NCI-H2107 treated with DMSO at 0.1 percent for 48 hours (cell line): ENCODE data around the gene FAM9A.
"Not testable (repeated sequence)": the region's sequence is repeated elsewhere in the genome, so short reads cannot be mapped to it uniquely, and the experiment has no call there.

Experiments
- DNase-seq: peaks from one replicate; lab custom pipeline; 2025; ENCODE audit not compliant: unreplicated experiment; lab: John Stamatoyannopoulos, UW

Gene FAM9A

DNA sequence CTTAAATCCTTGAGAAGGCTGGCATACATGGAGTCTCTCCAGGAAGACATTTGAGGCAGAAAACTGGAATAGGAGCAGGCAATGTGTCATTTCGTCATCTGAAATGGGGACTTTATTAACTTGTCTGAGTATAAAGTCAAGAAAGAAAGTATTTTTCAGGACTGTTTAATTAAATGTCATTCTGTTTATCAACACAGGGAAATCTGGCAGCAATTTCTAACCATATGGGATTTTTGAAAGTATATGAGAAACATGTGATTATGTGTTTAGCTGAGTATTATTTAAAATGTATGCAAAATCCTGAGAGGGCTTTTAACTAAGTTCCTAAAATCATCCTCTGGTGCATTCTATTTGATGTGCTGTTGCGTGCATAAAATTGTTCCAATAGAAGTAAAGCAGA, 3.9 kb upstream of the FAM9A start:
- no peak for DNase-seq

DNA sequence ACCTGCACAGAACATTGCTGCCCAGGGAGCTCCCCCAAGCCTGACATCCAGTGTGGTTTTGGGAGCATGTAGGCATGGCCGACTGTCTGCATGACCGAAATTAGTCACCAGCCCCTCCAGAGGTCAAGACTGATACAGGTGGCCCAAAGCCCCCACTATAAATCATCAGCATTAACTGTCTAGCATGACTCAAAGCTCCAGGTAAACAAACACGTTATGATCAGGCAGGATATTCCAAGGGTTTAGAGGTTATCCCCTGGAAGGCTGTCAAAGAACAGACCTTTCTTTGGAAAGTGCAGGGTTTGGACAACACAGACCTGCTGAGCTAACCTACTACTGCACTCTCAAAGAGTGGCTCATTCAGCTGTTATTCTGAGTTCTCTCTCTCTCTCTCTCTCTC, 2.1 kb upstream of the FAM9A start:
- DNase-seq, result no peak

DNA sequence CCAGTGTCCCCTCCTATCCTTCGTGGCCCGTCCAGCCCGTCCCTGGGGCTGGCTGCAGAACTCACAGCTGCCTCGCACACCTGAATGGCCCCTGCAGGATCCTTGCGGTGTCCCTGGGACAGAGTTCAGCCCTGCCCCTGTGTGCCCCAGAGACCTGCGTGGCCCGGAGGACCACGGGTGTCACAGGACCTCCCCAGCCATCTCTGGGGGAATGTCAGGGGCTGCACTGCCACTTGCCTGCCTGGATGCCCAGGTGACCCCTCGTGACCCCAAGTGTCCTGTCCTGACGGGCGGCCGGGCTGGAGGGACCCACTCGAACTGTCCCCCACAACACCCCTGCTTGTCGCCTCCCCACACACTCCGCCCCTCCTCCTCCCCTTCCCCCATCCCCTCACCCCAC, 832 bp downstream of the FAM9A start:
- not testable (repeated sequence) for DNase-seq

DNA sequence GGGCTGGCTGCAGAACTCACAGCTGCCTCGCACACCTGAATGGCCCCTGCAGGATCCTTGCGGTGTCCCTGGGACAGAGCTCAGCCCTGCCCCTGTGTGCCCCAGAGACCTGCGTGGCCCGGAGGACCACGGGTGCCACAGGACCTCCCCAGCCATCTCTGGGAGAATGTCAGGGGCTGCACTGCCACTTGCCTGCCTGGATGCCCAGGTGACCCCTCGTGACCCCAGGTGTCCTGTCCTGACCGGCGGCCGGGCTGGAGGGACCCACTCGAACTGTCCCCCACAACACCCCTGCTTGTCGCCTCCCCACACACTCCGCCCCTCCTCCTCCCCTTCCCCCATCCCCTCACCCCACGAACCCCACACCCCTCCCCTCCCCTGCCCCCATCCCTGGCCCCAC, 1.9 kb downstream of the FAM9A start:
- not testable (repeated sequence) for DNase-seq

DNA sequence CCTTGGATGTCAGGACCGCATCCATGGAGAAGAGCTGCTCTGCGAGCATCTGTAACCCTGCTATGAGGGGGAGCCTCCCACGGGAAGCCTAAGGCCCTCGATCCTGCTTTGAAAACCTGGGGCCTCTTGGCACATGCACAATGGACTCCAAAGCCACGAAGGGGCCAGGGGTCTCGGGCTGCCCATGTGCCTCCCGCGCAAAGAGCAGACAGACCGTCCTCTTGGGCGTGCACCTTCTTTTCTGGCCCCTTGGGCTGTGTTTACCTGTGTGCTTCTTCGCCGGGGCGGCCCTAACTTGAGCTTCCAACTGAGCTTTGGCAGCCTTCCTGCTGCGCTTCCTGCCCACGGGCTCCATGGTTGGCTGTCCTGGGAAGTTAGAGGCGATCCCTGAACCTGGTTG, 2.5 kb downstream of the FAM9A start:
- not testable (repeated sequence) for DNase-seq

DNA sequence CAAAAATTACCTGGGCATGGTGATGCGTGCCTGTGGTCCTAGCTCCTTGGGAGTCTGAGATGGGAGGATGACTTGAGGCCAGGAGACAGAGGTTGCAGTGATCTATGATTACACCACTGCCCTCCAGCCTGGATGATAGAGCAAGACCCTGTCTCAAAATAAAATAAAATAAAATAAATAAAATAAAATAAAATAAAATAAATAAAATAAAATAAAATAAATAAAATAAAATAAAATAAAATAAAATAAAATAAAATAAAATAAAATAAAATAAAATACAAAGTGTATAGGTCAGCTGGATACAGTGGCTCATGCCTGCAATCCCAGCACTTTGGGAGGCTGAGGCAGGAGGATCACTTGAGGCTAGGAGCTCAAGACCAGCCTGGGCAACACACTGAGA, 14.1 kb downstream of the FAM9A start:
- DNase-seq, result not testable (repeated sequence)

DNA sequence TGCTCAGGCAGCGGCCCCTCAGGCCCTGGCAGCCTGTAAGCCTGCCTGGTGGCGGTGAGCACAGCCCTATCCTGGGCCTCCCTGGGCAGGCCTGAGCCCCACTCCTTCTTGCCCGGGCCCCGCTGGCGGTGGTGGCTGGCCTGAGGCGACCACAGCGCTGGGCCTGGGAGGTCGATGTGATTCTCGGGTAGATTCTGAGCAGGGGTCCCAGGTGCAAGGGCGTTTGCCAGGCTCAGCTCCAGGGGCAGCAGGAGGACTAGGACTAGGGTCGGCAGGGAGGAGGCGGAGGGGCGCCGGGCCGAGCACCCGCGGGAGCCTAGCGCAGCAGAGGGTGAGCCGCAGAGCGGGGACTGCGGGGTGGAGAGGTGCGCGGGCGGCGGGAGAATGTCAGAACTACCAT, 17.0 kb downstream of the FAM9A start:
- no peak for DNase-seq

DNA sequence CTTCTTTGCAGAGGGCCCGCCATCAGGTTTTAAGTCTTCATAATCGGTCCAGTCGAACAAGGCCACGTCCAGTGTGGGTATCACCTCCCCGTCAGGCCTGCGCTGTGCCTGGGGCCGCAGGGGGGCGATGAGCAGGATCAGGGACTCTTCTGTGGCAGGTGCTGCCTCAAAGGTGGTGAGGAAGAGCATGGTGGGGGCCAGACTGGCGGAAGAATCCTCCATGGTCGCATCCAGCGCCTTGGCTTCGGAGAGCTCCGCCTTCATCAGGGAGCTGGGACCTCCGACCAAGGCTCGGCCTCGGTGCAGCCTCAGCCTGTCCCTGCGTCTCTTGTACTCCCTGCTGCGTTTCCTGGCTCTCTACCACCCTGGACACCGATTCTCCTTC, 17.5 kb downstream of the FAM9A start:
- DNase-seq, result no peak

DNA sequence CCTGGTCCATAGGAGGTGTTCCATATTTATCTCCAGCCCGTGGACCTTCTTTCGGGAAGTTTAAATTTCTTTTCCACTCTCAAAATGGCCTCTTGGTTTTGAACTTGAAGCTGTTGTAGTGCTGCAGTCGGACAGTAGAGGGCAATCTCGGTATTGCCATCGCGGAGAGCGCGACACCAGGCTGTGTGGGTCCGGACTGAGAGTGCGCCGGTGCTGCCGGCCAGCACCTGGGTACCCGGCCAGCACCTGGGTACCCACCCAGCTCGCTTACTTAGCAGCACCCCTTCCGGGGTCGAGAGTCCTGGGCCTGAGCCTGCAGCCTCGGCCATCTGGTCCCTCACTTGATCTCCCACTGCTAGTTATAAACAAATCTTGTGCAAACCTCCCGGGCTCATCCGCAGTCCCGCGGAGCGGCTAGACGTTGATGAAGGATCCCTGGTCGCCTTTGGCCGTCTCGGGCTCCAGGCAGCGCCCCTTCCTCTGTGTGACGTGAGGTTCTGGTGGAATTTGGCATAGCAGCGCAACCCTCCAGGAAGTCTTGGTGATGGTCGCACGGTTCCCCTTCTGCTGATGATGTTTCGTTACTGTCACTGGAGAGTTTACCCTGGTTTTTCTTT, 18.0 kb downstream of the FAM9A start:
- DNase-seq, result no peak

DNA sequence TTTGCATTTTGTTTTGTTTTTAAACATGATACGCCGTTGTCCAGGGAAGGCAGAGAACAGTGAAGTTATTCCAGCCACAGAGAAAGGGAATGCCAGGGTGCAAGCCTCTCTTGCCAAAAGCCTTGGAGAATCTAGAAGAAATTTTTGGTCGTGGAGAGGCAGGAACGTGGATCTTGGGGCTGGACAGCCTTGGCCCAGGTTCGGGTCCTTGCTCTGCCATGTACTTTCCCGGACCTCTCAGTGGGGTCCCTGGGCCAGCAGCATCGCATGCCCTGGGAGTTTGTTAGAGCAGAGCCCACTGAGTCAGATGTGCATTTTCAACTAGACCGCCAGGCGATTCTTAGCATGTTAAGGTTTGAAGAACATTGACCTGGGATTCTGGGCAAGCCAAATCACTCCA, 18.6 kb downstream of the FAM9A start:
- no peak for DNase-seq

DNA sequence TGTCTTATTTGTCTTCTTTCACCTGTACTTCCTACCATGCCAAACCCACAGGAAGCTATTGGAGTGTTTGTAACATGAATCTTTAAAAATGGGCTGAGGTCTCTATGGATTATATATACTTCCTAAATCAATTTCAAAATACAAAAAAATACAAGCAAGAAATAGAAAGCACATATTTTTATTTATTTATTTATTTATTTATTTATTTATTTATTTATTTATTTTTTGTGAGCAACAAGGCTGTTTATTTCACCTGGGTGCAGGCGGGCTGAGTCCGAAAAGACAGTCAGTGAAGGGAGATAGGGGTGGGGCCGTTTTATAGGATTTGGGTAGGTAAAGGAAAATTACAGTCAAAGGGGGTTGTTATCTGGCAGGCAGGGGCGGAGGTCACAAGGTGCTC, 19.3 kb downstream of the FAM9A start:
- DNase-seq, result not testable (repeated sequence)

DNA sequence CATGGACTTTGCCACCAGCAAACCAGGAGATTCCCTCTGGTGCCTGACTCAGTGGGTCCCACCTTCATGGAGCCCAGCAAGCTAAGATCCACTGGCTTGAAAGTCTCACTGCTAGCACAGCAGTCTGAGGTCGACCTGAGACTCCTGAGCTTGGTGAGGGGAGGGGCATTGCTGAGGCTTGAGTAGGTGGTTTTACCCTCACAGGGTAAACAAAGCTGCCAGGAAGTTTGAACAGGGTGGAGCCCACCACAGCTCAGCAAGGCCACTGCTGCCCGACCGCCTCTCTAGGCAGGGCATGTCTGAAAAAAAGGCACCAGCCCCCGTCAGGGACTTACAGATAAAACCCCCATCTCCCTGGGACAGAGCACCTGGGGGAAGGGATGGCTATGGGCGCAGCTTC, 28.1 kb downstream of the FAM9A start:
- no peak for DNase-seq

DNA sequence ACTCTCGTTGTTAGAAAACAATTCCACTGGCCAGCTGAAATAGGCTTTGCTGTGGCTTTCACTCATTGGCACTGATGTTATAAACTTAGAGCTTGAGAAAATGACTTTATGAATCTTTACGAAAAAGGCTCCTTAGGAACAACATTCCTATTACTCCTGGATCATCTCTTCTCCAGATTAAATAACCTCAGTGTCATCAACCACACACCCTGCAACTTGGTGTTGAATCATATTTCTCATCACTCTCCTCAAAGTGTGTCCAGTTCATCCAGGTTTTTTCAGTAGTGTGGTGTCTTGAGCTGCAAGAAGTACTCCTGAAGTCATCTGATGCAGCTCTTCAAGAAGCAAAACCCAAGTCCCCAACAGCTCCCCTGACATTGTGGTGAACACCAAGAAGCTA, 41.2 kb downstream of the FAM9A start:
- DNase-seq, result no peak

DNA sequence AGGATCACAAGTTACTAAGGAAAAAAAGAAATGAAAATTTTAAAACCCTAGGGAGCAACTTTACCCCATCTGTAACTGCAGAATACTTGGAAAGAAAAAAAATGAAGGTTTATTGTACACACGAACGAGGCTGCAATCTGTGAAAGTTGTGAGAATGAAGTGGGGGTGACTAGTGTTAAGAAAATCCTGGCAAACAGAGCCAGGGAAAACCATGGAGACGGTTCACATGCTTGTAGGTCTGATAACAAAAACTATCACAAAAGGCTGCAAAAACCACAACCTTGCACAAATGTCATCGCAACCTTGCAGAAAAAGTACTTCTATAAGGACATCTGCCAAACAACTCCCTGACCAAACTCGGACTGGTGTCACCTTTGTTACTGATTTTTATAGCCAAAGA, 42.5 kb downstream of the FAM9A start:
- DNase-seq, result not testable (repeated sequence)

DNA sequence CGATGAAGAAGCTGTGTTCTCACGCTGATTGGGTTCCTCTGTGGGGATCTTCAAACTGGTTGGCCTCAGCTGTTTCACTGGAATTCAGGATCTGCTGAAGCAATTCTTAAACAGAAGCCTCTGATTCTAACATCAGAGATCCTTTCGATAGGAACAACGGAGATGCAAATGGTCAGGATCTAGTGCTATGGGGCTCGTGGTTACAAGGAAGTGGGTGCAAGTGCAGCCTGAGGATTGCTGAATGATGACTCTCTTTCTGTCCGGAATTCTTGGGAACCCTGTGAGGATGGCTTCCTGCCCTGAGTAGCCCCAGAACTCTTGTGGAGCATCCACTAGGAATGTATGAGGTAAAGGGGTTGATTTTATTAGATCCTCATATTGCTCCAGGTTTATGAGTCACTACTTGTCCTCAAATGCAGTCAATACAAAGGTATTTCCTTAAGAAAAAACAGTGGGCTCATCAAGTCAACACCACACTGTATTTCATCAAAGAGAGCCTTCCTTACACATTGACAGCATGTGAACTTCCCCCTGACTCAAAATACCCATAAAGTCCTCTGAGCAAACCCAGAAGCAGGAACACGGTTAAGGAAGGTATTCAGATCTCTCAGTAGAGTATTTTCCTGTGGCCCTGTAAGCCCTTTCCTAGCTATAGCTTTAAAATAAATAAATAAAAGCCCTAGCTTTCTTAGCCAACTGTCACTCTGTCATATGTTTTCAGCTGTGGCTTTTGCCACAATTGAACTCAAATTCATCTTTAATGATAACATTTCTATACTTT, 43.4 kb downstream of the FAM9A start:
- DNase-seq, result not testable (repeated sequence)

DNA sequence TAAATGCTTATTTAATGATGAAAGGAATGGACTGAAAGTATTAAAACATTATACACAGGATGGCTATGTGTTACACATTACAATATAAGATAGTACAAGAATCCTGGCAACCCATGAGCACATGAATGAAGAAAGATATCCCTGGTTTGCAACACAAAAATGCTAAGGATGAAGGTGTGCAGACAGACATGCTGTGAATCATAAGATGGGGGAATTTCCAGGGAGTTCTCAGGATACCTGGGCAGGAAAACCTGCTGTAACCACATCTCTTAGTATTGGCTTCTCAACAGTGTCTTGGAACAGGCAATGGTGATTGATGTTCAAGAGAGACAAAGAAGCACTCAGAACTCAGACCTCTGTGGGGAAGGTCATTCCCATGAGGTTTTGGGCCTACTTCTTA, 45.4 kb downstream of the FAM9A start:
- DNase-seq, result no peak

DNA sequence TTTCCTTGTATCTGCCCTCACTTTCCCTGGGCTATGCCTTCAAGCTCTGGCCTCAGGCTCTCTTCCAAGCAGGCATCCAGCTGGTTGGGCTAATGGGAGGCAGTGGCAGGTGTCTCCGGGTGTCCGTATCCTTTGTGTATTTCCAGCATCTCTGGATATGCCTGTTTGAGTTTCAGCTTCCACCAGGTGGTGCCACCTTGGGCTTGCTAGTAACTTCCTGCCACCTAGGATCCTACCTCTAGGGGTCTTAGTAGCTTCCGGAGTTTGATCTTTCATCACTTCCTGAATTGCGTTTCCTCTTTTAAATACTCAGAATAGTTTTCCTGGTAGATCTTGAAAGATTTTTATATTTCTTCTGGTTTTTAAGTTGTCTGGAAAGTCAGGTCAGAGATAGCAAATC, 46.1 kb downstream of the FAM9A start:
- peak; percentile 28 for DNase-seq

DNA sequence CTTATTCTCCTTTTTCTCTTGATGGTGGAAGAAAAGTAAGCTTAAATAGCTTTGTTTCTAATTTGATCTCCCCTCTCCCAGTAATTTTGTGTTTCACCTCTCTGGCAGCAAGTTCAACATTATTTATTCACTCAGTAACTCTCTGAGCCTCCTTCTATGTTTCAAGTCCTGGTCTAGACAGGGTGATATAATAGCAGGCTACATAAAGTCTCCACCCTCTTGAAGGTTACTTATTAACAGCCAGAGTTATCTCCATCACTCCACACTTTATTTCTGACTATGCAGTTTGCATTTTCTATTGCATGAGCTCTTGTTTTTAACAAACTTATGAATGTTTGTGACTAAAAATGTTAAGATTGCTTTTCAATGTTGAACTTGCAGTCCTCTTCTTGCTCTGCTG, 51.5 kb downstream of the FAM9A start:
- no peak for DNase-seq

DNA sequence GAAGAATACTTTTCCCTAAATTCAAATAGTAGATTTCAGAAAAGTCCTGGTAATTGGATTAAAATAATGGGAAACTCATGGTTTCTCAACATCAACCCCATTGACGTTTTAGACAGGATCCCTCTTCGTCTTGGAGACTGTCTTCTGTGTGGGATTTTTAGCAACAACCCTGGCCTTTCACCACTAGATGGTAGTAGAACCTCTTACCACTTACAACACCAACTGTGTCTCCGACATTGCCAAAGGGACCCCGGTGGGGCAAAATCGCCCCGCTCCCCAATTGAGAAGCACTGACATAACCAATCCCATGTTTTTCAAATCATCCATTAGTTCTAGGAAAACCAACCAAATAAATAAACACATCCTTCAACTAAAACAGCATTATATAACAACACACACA, 52.3 kb downstream of the FAM9A start:
- DNase-seq, result peak; percentile 53

DNA sequence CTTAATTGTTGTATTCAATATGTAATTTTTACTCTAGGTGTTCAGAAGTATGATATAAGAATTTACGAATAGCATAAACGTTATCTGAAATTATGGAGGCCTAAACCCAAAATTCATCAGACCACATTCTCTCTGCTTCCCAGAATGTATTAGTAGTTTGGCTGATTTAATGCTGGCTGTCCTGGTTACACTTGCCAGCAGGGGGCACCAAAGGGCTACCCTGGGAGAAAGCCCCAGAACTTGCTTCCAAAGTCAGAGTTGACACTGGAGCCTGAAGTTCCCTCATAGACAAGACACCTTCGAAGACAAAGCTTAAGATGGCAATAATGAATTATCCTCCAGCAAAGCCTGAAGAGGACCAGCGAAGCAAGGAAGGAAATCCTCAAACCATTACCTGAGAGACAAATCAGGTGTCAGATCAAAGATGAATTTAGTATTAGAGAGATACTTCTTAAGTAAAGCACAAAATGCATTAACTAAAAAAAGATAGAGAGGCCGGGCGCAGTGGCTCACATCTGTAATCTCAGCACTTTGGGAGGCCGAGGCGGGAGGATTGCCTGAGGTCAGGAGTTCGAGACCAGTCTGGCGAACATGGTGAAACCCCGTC, 58.0 kb downstream of the FAM9A start:
- DNase-seq, result peak; percentile 27

DNA sequence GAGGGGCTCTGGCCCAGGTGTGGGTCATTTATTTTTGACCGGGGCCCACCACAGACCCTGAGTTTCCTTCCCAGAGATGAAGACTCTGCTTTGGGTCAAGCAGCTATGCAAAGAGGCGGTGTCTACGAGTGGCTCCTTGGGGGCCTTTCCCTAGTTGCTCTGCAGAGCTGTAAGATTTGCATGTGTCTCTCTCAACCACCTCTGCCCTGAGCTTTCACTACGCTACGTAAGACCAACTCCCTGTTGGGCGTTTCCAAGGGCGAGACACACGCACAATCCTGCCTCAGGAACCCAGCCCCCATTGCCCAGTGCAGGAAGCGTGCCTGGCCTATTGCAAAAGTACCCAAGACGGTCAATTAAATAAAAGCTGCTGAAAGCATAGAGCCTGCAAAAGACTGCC, 59.2 kb downstream of the FAM9A start:
- no peak for DNase-seq
